ENCODE measurements around the gene RTN1. TPM values are rescaled to one million over a fixed set of nuclear protein-coding genes. Genes with fewer than 3 reads are reported as not detected.

Gene RTN1
- polyA plus RNA-seq = 0.24 TPM

- H3K27me3 Mint-ChIP-seq = peaks cover 32% of the 10 kb centered on the region
- peak within 1 kb of the TSS; percentile 53 to 95 (median 80) for H3K4me3 Mint-ChIP-seq
- no peaks in the 10 kb centered on the region for H3K36me3 Mint-ChIP-seq
- peaks cover 0 to 9% (median 8%) of the 10 kb centered on the region in 3 donors for H3K4me1 Mint-ChIP-seq
- H3K27ac Mint-ChIP-seq = no peak within 1 kb of the TSS
- peaks cover 2 to 5% (median 3%) of the 10 kb centered on the region in 3 donors for H3K9me3 Mint-ChIP-seq
These were observed at the start of gene RTN1 for GRCh38 chr14:59870277-59871165. TSS of gene RTN1 (minus strand) at chr14:59870776. CDS start at chr14:59870630, 146 bp downstream.

GRCh38 chr14:59920378-59920683 lies 49.8 kb upstream of the RTN1 start:
- H3K27me3 Mint-ChIP-seq = peaks cover 25% of the 10 kb centered on the region

GRCh38 chr14:59919570-59920377 lies 49.2 kb upstream of the RTN1 start, which contains the start of gene LRRC9:
TSS of gene LRRC9 (plus strand) at chr14:59920144.
- H3K4me1 Mint-ChIP-seq = peaks cover 3 to 12% (median 6%) of the 10 kb centered on the region in 3 donors
- H3K27ac Mint-ChIP-seq = no peak within 1 kb of the TSS
- peak within 1 kb of the TSS; percentile 68 to 82 (median 73) for H3K4me3 Mint-ChIP-seq
- H3K36me3 Mint-ChIP-seq = no peaks in the 10 kb centered on the region
- no peaks in the 10 kb centered on the region for H3K9me3 Mint-ChIP-seq
- peaks cover 25% of the 10 kb centered on the region for H3K27me3 Mint-ChIP-seq

More at GRCh38 chr14:59920378-59920683, 49.8 kb upstream of the RTN1 start:
- H3K27ac Mint-ChIP-seq = no peak overlapping the region
- no peaks in the 10 kb centered on the region for H3K36me3 Mint-ChIP-seq
- H3K9me3 Mint-ChIP-seq = no peaks in the 10 kb centered on the region
- H3K4me1 Mint-ChIP-seq = peaks cover 3 to 12% (median 6%) of the 10 kb centered on the region in 3 donors
- peak overlapping the region; percentile 21 to 74 (median 52) for H3K4me3 Mint-ChIP-seq

- Mint-ChIP-seq H3K4me3 (peak overlapping the region; percentile 29 to 82 (median 73)), H3K27ac (no peak overlapping the region), H3K4me1 (peaks cover 3 to 12% (median 6%) of the 10 kb centered on the region in 3 donors), H3K27me3 (peaks cover 25% of the 10 kb centered on the region), H3K9me3 (no peaks in the 10 kb centered on the region), H3K36me3 (no peaks in the 10 kb centered on the region)
These were observed 48.4 kb upstream of the RTN1 start for GRCh38 chr14:59918824-59919569.

- Mint-ChIP-seq H3K27ac (no peak overlapping the region), H3K4me1 (no peaks in the 10 kb centered on the region), H3K27me3 (peaks cover 10% of the 10 kb centered on the region), H3K36me3 (no peaks in the 10 kb centered on the region), H3K4me3 (no peak overlapping the region), H3K9me3 (no peaks in the 10 kb centered on the region)
These were observed 42.6 kb upstream of the RTN1 start for GRCh38 chr14:59913187-59913586.

GRCh38 chr14:59912443-59912842 lies 41.9 kb upstream of the RTN1 start:
- peaks cover 10% of the 10 kb centered on the region for H3K27me3 Mint-ChIP-seq
- H3K36me3 Mint-ChIP-seq = no peaks in the 10 kb centered on the region

GRCh38 chr14:59905188-59905587 lies 34.6 kb upstream of the RTN1 start:
- H3K4me1 Mint-ChIP-seq = no peaks in the 10 kb centered on the region
- no peak overlapping the region for H3K4me3 Mint-ChIP-seq
- peaks cover 3% of the 10 kb centered on the region for H3K27me3 Mint-ChIP-seq
- H3K36me3 Mint-ChIP-seq = no peaks in the 10 kb centered on the region
- H3K27ac Mint-ChIP-seq = no peak overlapping the region
- H3K9me3 Mint-ChIP-seq = peaks cover 0 to 3% (median 0%) of the 10 kb centered on the region in 3 donors

More at GRCh38 chr14:59912443-59912842, 41.9 kb upstream of the RTN1 start:
- Mint-ChIP-seq H3K4me3 (no peak overlapping the region), H3K27ac (no peak overlapping the region), H3K4me1 (no peaks in the 10 kb centered on the region), H3K9me3 (no peaks in the 10 kb centered on the region)

GRCh38 chr14:59904184-59904583 lies 33.6 kb upstream of the RTN1 start:
- Mint-ChIP-seq H3K27me3 (no peaks in the 10 kb centered on the region), H3K27ac (no peak overlapping the region), H3K9me3 (peaks cover 0 to 3% (median 0%) of the 10 kb centered on the region in 3 donors), H3K36me3 (no peaks in the 10 kb centered on the region), H3K4me3 (no peak overlapping the region), H3K4me1 (no peaks in the 10 kb centered on the region)

- peaks cover 0 to 3% (median 0%) of the 10 kb centered on the region in 3 donors for H3K9me3 Mint-ChIP-seq
- H3K27me3 Mint-ChIP-seq = peaks cover 4% of the 10 kb centered on the region
These were observed 30.0 kb upstream of the RTN1 start for GRCh38 chr14:59900556-59900955.

GRCh38 chr14:59897757-59898383 lies 27.3 kb upstream of the RTN1 start:
- Mint-ChIP-seq H3K9me3 (peaks cover 0 to 3% (median 0%) of the 10 kb centered on the region in 3 donors), H3K27ac (no peak overlapping the region), H3K36me3 (no peaks in the 10 kb centered on the region), H3K27me3 (peaks cover 4% of the 10 kb centered on the region), H3K4me1 (no peaks in the 10 kb centered on the region), H3K4me3 (no peak overlapping the region)

More at GRCh38 chr14:59900556-59900955, 30.0 kb upstream of the RTN1 start:
- H3K4me1 Mint-ChIP-seq = no peaks in the 10 kb centered on the region
- no peak overlapping the region for H3K27ac Mint-ChIP-seq
- no peaks in the 10 kb centered on the region for H3K36me3 Mint-ChIP-seq
- no peak overlapping the region for H3K4me3 Mint-ChIP-seq

- no peak overlapping the region for H3K27ac Mint-ChIP-seq
- no peak overlapping the region for H3K4me3 Mint-ChIP-seq
- no peaks in the 10 kb centered on the region for H3K4me1 Mint-ChIP-seq
- H3K36me3 Mint-ChIP-seq = no peaks in the 10 kb centered on the region
- H3K27me3 Mint-ChIP-seq = peaks cover 4% of the 10 kb centered on the region
- H3K9me3 Mint-ChIP-seq = peaks cover 0 to 3% (median 0%) of the 10 kb centered on the region in 3 donors
These were observed 25.1 kb upstream of the RTN1 start for GRCh38 chr14:59895721-59896120.

GRCh38 chr14:59890676-59891075 lies 20.1 kb upstream of the RTN1 start:
- H3K4me1 Mint-ChIP-seq = no peaks in the 10 kb centered on the region
- no peak overlapping the region for H3K27ac Mint-ChIP-seq
- peaks cover 10% of the 10 kb centered on the region for H3K27me3 Mint-ChIP-seq
- no peaks in the 10 kb centered on the region for H3K36me3 Mint-ChIP-seq
- H3K9me3 Mint-ChIP-seq = peaks cover 0 to 3% (median 0%) of the 10 kb centered on the region in 3 donors
- H3K4me3 Mint-ChIP-seq = no peak overlapping the region

GRCh38 chr14:59882957-59883356 lies 12.4 kb upstream of the RTN1 start:
- H3K36me3 Mint-ChIP-seq = no peaks in the 10 kb centered on the region

GRCh38 chr14:59871166-59871495 lies 555 bp upstream of the RTN1 start:
- no peaks in the 10 kb centered on the region for H3K36me3 Mint-ChIP-seq
- H3K9me3 Mint-ChIP-seq = peaks cover 2 to 5% (median 3%) of the 10 kb centered on the region in 3 donors
- peak overlapping the region; percentile 53 to 95 (median 80) for H3K4me3 Mint-ChIP-seq
- peaks cover 0 to 9% (median 8%) of the 10 kb centered on the region in 3 donors for H3K4me1 Mint-ChIP-seq
- H3K27ac Mint-ChIP-seq = no peak overlapping the region
- peaks cover 32% of the 10 kb centered on the region for H3K27me3 Mint-ChIP-seq

More at GRCh38 chr14:59882957-59883356, 12.4 kb upstream of the RTN1 start:
- no peak overlapping the region for H3K4me3 Mint-ChIP-seq
- peaks cover 2 to 10% (median 5%) of the 10 kb centered on the region in 3 donors for H3K9me3 Mint-ChIP-seq
- H3K4me1 Mint-ChIP-seq = peaks cover 0 to 1% (median 0%) of the 10 kb centered on the region in 3 donors
- no peak overlapping the region for H3K27ac Mint-ChIP-seq
- H3K27me3 Mint-ChIP-seq = peaks cover 14% of the 10 kb centered on the region

Data from IgD-negative memory B cell (primary cell).